H1 (cell line): ENCODE results near the gene THG1L. TPM values are rescaled to one million over a fixed set of nuclear protein-coding genes. Genes with fewer than 3 reads are reported as not detected.

Experiments used
- CHD1 ChIP-seq: IDR thresholded peaks from 2 replicates; pipeline ENCODE4 v1.6.1; 2012; ENCODE audit warnings: low read depth, low read length, improper control_type of control experiment
- HDAC6 ChIP-seq: IDR thresholded peaks from one replicate; pipeline ENCODE4 v1.7.1; 2012; ENCODE audit warnings: low read depth, mild to moderate bottlenecking, inconsistent platforms, low read length, moderate library complexity
- polyA plus RNA-seq, 7 experiments: library from polyadenylated mRNA; depleted of rRNA in 3 of 7; stranded (reverse) in 5 of 7; unstranded in 2 of 7; fragments of >200 nt in 5 of 7; fragments of 200-250 nt in 2 of 7; gene quantifications; 1 replicate in 5 of 7; 2 replicates in 1 of 7; 4 replicates in 1 of 7; pipeline versions ENCODE4 v1.2.1 to v1.2.3, GENCODE V29; 2011 to 2013; ENCODE audit warnings: missing spikeins in 2 of 7, mixed read lengths in 2 of 7
- total RNA-seq: library from RNA; stranded (reverse); fragmentation: NEBNext Ultra II Directional; extraction: Animal tissue kit (Norgen Biotek cat#: 25700); gene quantifications from 2 replicates; pipeline ENCODE4 v1.2.1, GENCODE V29; 2021

Gene THG1L
- total and polyA plus RNA-seq, 2 of the 8 experiments (the other 6 are each of a cell fraction or from before 2014, with no cell fraction given), result 8.1 to 12.4 TPM

- TF ChIP-seq CHD1 (no peak), HDAC6 (no peak)
Measured at GRCh38 chr5:157732130-157732514, 902 bp downstream of the THG1L start (continued).
